CD4-positive, alpha-beta T cell treated with Interleukin-17A for 1 hour (primary cell): ENCODE measurements around the gene UGT1A6.

ENCODE experiments used
- DNase-seq: peaks from one replicate; pipeline ENCODE4 v3.0.0-alpha.2; 2020

UGT1A6 gene

DNA sequence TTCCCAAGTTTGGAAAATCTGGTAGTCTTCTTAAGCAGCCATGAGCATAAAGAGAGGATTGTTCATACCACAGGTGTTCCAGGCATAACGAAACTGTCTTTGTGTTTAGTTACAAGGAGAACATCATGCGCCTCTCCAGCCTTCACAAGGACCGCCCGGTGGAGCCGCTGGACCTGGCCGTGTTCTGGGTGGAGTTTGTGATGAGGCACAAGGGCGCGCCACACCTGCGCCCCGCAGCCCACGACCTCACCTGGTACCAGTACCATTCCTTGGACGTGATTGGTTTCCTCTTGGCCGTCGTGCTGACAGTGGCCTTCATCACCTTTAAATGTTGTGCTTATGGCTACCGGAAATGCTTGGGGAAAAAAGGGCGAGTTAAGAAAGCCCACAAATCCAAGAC, 79.5 kb downstream of the UGT1A6 start:
- no peak for DNase-seq

DNA sequence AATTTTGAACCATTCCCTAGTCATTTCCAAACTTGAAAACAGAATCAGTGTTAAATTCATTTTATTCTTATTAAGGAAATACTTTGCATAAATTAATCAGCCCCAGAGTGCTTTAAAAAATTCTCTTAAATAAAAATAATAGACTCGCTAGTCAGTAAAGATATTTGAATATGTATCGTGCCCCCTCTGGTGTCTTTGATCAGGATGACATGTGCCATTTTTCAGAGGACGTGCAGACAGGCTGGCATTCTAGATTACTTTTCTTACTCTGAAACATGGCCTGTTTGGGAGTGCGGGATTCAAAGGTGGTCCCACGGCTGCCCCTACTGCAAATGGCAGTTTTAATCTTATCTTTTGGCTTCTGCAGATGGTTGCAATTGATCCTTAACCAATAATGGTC, 79.9 kb downstream of the UGT1A6 start:
- no peak for DNase-seq

DNA sequence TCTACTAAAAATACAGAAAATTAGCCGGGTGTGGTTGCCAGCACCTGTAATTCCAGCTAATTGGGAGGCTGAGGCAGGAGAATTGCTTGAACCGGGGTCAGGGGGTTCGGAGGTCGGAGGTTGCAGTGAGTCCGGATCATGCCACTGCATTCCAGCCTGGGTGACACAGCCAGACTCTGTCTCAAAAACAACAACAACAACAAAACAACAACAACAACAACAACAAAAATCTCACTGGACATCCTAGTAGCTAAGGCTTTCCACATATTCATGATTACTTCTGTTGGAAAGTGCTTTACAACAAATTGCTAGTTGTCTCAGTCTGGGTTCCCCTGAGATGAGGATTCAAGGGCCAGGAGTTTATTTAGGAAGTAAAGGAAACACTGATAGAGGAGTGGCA, 81.2 kb downstream of the UGT1A6 start:
- DNase-seq, result no peak

DNA sequence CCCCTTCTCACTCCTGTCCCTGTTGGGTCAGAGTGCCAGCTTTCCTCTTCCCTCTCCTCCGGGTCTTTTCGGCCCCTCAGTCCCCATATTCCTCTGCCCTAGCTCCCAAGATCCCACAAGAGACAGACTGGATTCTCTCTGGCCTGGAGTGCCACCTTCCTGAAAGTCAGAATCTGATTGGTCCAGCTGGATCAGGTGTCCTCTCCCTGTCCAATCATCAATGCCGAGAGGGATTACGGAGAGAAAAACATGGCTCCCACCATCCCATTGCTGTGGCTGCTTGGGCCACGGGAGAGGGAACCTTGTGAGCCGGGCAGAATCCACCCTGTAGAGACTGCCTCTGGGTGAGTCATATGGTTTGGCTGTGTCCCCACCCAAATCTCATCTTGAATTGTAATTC, 82.7 kb downstream of the UGT1A6 start:
- no peak for DNase-seq

DNA sequence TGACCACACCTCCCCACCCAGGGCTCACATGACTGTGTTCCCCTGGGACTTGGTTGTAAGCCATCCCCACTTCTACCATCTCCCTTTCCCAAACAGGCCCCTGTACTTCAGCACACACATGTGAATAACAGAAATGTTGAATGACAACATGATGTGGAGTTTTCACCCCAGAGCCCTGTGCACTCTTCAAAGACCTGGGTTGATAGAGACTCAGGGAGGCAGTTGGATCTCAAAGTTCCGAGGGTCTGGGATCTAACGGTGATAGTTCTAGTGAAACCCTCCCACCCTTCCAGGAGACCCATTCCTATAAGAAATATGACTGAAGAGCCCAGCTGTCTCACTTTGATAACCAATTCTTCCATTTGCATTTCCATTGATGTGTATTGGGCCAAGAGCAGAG, 85.3 kb downstream of the UGT1A6 start, which contains the start of gene MROH2A:
TSS of gene MROH2A (plus strand) at position 301 of the 400 bp plus-strand sequence. CDS start 1,029 bp downstream, outside the sequence.
- no peak for DNase-seq

DNA sequence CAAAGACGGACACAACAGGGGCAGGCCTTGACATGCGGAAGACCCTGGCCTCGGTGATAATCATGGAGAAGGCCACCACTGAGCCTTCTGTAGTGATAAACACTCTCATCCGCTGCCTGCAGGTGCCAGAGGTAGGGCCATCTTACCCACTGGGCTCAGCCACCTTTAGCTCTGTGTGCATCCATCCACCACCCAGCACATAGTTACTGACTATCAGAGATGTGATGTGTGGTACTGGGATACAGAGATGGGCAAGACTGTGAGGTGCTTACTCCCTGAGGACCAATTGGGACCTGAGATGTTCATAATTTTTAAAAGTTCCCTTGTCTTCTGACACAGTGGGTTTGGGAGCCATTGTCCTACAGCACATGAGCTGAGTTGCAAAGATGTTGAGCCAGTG, 87.0 kb downstream of the UGT1A6 start:
- no peak for DNase-seq

DNA sequence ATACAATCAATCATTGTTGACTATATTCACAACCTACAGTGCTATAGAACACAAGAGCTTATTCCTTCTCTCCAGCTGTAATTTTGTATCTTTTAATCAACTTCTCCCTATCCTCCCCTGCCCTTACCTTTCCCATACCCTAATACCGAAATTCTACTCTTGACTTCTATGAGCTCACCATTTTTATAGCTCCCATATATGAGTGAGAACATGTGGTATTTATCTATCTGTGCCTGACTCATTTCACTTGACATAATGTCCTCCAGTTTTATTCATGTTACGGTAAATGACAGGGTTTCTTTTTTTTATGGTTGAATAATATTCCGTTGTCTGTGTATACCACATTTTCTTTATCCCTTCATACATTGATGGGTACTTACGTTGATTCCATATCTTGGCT, 88.1 kb downstream of the UGT1A6 start:
- DNase-seq, result no peak

DNA sequence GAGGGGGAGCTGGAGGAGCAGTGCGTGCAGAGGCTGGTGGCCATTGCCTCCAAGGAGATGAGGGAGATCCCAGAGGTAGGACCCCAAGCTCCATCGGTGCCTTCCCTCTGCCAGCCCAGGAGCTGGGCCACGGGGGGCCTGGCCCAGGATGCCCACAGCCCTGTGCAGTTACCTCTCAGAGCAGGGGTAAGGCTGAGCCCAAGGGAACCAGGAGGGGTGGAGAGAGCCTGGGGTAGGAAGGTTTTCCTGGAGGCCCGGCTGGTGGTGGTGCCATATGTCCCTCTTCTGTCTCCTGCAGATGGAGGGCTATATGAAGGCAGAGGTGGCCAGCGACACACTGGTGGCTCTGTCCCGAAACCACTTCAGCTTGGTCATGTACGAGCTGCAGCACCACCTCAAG, 96.9 kb downstream of the UGT1A6 start:
- no peak for DNase-seq

DNA sequence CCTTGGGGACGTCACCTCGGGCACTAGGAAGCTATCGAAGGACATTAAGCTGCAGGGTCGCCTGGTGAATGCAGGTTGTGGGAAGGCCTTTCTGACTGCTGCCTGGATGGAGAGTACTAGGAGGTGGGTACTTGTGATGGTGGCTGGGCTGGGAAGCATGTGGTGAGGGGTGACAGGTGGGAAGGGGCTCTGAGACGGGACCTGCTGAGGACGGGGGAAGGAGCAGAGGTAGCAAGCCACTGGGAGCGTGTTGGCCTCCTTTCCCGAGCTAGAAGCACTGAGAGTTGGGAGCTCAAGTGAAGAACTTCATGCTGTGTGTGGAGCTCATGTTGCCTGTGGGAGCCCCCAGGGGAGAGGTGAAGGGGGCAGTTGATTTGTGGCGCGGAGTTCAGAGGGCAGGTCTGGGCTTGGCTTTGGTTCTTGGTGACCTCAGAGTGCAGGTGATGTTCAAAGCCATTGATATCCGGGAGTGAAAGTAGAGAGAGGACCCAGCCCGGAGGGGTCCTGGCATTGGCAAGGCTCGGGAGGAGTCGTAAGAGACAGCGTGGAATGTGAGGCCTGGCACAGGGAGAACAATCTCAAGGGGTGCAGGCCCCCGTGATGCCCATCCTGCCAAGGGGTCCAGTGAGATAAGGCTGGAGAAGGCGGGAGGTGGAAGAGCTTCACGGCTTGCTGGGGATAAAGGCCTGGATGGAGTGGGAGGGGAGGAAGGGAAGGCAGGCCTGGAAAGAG, 98.6 kb downstream of the UGT1A6 start:
- no peak for DNase-seq

DNA sequence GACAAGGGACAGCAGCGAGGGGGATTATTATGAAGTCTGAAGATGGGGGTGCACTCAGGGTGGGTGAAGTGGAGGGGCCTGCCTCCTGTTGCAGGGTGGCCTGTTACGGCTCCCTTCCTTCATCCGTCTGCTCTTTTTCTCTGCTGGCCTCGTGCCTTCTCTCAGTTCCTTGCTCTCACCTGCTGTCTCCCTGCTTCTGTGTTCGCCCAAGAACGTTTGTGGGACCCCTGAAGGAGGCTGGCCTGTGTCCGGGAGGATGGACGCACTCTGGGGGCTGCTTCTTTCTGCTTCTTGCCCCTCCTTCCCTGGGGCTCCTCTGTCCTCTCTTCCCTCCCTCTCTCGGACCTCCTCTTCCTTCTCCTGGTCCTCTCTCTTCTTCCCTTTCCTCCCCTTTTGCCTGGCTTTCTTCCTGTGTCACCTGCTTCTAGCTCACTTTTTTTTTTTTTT, 99.2 kb downstream of the UGT1A6 start:
- DNase-seq, result no peak

DNA sequence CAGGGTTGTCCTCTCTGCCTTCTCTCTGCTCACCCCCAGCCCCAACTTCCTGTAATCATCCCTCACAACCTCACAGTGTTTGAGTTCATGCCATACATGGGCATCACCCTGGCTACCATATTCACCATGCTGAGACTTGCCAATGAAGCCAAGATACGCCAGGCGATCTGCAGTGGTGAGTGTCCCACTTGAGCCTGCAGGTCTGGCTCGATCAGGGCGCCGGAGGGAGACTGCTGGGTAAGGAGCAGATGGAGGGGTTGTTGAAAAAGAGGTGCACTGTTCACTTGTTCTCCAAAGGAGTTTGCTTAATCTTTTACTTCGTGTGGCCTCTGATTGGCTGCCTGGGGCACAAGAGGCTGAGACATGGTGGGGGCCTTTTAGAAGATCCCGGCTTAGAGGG, 100.0 kb downstream of the UGT1A6 start:
- DNase-seq, result no peak

DNA sequence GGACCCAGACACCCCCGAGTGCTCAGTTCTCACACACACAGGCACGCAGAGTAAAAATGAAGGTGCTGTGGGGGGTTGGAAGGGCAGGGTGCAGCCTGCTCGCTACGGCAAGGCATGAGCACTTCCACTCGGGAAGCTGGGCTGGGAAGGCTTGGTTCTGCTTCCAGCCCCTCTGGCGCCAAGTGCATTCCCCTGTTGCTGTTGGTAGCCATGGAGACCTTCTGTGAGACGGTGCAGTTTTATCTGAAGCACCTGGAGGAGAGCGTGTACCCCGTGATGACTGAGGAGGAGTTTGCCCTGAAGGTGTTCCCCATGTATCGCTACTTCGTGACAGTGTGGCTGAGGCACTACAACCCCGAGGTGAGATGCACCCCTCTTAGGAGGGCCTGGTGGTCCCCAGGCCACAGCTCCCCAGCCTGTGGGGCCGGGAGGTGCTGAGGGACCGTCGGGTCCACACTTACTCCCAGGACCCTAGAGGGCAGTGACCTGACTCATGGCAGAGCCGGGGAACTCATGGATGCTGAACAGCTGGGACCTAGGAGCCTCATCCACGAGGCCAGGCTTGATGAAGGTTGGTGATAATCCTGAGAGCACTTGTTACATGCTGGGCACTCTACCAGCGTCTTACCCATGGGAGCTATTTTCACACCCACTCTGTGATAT, 100.9 kb downstream of the UGT1A6 start:
- no peak for DNase-seq

DNA sequence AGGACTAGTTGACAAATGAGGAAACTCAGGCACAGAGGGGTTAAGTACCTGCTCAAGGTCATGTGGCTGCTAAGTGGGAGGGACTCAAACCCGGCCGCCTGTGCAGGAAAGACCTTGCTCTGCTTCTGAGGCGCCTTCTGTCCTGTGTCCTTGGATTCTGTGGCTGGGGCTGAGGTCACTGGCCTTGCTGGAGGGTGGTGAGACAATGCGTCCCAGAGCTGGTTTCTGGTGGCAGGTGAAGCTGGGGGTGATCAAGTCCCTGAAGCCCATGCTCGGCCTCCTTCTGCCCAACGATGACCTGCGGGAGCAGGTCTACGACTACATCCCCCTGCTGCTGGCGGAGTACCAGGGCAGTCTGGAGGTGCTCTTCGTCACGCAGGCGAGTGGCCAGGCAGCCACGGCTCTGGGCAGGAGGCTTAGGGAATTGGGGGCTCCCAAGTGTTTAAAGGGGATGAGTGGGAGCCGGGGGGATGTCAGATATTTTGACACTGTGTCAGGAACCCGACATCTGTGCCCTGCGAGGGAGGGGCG, 101.5 kb downstream of the UGT1A6 start:
- no peak for DNase-seq

DNA sequence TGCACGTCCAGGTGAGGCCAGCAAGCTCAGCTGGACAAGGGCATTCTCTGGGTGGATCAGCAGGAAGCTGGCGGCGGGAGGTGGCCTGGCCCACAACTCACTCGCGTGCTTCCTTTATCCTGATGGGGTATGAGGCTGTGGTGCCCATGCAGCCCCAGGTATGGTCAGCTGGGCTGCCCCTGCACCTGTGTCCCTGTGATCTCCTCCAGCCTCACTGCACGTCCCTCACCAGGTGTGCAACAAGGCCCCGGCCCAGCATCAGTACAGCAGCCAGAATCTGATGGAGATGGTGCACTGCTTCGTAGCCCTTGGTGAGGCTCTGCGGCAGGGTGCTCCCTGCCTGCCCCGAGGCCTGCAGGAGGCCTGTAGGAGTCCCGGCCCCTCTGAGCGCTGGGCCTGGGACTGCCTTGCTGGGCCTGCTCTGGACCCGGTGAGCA, 103.1 kb downstream of the UGT1A6 start:
- DNase-seq, result no peak

DNA sequence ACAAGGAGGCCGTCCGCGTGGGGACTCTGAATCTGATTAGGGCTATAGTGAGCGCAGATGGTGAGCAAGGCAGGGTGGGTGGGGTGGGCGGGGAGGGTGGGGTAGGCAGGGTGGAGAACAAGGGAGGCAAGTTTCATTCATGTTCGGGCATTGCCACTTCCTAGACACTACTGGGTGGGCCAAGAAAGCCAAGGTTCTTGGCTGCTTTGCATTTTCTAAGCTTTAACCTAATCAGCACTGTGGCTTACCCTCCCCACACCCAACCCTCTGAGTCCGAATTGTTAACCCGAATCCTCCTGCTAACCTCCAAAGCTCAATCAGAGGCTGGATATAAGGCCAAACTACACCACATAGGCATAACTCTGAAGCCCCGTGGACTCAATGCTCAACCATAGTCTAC, 103.6 kb downstream of the UGT1A6 start:
- DNase-seq, result no peak

DNA sequence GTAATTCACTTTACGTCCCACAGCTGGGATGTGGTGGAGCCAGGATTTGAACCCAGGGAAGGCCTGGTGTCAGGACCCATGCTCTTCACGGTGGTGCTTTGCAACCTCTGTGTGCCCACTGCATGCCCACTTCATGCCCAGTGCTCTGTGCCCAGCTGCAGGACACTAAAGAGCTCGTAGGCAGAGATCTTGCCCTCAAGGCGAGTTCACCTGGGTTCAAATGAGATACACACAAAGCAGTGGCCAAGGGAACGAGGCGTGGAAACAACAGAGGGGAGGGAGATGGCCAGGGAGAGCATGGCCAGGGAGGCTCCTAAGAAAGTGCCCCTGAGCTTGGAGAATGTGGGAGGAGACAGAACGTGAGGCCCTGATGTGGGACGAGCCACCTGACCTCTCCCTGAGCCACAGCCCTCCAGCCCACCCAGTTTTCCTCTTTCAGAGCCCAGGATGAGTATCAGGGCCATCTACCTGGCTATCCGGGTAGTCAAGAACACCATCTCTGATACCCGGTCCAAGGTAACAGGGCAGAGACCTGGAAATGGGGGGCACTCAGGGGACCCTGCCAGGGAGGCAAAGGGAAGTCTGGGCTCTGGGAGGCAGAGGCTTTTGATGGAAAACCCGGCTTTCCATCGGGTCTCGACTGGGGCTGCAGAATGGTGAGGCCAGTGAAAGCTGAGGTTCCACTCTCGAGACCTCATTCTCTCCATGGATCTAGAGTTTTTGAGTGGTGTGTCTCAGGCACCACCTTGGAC, 105.8 kb downstream of the UGT1A6 start:
- DNase-seq, result no peak

DNA sequence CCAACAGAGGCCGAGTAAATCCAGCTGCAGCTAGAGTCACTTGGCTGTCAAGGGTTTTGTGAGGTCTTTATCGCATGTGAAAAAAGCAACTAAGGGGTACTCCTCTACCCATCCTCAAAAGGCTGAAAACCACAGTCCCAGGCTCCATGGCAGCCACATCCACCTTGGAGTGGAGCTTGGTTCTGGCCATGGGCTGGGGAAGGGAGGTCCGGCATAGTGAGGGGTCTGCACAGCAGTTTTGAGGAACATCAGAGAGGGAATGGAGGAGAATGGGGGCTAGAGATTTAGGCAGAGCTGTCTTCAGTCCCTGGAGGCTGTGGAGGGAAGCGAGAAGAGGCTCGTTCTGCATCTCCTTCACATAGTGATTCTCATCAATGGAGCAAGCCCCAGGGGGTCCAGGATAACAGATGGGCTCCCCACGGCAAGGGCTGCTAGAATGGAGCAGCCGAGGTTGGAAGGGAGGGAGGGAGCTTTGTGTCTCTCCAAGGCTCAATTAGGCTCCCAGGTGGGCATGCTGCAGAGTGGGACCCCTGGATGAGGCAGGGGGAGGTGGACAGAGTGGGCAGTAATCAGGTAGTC, 106.5 kb downstream of the UGT1A6 start:
- DNase-seq, result no peak

DNA sequence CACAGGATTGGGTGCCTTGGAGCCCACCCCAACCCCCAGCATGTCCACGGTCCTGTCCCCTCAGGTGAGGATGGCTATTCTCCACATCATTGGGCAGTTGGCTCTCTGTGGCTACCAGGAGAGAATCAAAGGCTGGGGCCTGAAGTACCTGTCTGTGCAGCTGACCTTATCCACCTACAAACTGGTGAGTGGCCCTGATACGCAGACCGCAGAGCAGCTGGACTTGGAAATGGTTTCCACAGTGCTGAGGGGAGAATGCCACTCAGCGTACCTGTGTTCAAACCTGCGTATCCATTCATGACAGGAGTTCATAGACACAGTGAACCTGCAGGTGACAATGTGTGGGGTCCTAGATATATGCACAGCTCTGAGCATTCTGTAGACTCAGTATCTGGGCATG, 107.0 kb downstream of the UGT1A6 start:
- DNase-seq, result no peak

DNA sequence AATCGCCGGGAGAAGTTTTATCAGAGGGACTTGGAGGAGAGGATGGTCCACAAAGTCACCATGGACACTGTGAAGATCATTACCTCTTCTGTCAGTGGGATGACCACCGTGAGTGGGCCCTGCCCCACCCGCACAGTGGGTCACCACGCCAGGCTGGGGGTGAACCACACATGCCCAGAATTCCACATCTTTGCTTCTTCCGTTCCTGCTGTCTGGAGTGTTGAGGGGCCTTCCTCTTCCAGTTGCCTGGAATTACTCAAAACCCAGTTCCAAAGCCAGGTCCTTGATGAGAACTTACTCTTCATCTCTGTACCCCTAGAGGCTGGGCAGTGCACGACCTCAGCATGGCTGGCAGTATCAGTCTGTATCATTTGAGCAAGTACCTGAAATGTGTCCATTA, 107.5 kb downstream of the UGT1A6 start:
- DNase-seq, result no peak

DNA sequence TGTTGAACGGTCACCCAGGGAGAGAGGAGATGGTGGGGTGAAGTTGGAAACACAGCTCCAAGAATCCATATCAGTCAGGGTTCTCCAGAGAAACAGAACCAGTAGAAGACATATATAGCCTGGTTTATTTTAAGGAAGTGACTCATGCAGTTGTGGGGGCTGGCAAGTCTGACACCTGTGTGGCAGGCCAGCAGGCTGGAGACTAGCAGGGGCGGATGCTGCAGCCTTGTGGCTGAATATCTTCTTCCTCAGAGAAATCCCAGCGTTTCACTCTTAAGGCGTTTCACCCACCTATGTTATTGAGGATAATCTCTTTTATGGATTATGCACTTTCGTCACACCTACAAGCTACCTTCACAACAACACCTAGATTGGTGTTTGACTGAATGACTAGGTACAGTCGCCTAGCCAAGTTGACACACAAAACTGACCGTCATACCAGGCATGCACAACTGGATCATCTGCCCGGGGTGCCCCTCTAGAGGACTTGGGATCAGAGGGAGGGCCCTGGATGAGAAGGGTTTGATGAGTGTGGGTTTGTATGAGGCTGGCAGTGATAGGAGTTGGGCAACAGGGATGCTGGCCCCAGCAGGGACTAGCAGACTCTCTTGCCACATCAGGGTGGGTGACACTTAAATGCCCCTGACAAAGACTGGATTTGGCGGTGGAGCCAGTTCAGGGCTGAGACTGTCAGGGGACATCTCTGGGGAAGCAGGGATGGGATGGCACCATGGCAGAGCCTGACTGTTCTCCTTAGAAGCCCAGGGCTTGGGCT, 108.9 kb downstream of the UGT1A6 start:
- DNase-seq, result no peak

DNA sequence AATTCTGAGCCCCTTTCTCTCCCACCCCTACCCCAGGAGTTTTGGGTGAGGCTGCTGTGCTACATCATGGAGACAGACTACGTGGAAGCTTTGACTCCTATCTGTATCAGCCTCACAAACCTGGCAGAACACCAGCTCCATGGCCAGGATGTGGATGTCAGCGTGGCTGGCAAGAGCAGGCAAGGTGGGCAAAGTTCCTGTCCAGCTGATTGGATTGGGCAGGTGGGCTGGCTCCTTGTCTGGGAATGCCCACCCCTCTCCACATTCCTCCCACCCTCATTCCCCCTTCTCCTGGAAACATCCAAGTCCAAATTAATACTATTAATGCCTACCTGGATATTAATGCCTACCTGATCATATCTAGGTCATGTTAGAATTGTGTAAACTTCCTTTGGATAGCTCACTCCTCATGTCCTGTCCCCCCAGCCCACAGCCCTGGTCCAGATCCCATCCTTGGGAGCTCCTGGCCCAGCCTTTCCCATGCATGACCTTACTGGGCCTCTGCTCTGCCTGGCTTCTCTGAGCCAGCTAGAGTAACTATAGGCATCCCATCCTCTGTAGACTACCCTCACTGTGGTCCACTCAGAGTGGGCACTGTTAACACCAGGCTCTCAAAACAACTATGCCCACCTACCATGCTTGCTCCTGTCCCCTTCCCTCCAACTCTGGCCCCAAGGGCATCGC, 109.6 kb downstream of the UGT1A6 start:
- DNase-seq, result no peak
